BLaER1 (cell line): ENCODE data around the gene WNT9A.
A peak's percentile ranks its signal among the peaks of the same experiment; 100 is the strongest.

Experiments used
- H3K27ac ChIP-seq: shearing (Covaris generic); formaldehyde crosslinking; 2 replicates; pipeline ENCODE4 v1.8.1; 2022
- H3K27me3 ChIP-seq: shearing (Covaris generic); formaldehyde crosslinking; 2 replicates; pipeline ENCODE4 v1.8.1; 2022
- H3K36me3 ChIP-seq: shearing (Covaris generic); formaldehyde crosslinking; 2 replicates; pipeline ENCODE4 v1.8.1; 2022
- H3K4me1 ChIP-seq: shearing (Covaris generic); formaldehyde crosslinking; 2 replicates; pipeline ENCODE4 v1.8.1; 2022
- H3K4me2 ChIP-seq: shearing (Covaris generic); formaldehyde crosslinking; 2 replicates; pipeline ENCODE4 v1.8.1; 2022
- H3K4me3 ChIP-seq: shearing (Covaris generic); formaldehyde crosslinking; 2 replicates; pipeline ENCODE4 v1.8.1; 2022
- H3K9ac ChIP-seq: shearing (Covaris generic); formaldehyde crosslinking; 2 replicates; pipeline ENCODE4 v1.8.1; 2022
- H3K9me3 ChIP-seq: shearing (Covaris generic); formaldehyde crosslinking; 2 replicates; pipeline ENCODE4 v1.8.1; 2022
- H4K20me1 ChIP-seq: shearing (Covaris generic); formaldehyde crosslinking; 2 replicates; pipeline ENCODE4 v1.8.1; 2022
- Cebpa-rat ChIP-seq: shearing (Covaris generic); IDR thresholded peaks from 2 replicates; pipeline ENCODE4 v1.8.1; 2022

WNT9A gene

DNA sequence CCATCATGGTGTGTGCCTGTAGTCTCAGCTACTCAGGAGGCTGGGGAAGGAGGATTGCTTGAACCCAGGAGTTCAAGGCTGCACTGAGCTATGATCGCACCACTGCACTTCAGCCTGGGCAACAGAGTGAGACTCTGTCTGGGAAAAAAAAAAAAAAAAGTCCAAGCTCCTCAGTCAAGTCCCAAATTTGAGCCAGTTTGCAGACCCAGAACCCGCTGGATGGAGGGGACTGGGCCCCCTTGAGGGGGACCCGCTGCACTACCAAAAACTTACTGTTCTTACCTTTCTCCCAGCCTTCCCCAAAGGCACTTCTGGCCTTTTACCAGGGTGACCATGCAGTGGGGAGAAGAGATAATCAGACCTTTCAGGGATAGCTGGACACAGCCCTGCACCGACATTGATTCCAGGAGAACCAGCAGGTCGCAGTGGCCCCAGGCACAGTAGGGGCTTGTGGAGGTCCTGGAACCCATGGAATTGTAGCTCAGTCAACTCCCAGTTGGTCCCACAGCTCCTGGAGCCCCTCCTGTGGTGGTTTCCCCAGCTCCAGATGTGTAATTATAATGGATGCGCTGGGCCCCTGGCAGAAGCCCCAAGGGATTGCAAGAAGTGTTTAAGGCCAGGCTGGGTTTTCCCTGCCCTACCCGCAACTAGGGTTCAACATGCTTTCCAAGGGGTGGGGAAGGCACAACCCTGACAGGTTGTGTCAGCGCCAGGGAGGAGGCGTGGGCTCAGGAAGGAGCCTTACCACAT lies 4.1 kb upstream of the WNT9A start:
- no peak for TF ChIP-seq Cebpa-rat
- no peaks in the 10 kb centered on the region for H3K36me3 ChIP-seq
- peaks cover 26% of the 10 kb centered on the region for H4K20me1 ChIP-seq
- H3K4me2 ChIP-seq, result peak overlapping the region; percentile 76
- no peak overlapping the region for H3K9ac ChIP-seq
- peaks cover 12% of the 10 kb centered on the region for H3K9me3 ChIP-seq
- H3K4me3 ChIP-seq, result no peak overlapping the region
- peaks cover 36% of the 10 kb centered on the region for H3K4me1 ChIP-seq
- no peak overlapping the region for H3K27ac ChIP-seq
- peaks cover 28% of the 10 kb centered on the region for H3K27me3 ChIP-seq

DNA sequence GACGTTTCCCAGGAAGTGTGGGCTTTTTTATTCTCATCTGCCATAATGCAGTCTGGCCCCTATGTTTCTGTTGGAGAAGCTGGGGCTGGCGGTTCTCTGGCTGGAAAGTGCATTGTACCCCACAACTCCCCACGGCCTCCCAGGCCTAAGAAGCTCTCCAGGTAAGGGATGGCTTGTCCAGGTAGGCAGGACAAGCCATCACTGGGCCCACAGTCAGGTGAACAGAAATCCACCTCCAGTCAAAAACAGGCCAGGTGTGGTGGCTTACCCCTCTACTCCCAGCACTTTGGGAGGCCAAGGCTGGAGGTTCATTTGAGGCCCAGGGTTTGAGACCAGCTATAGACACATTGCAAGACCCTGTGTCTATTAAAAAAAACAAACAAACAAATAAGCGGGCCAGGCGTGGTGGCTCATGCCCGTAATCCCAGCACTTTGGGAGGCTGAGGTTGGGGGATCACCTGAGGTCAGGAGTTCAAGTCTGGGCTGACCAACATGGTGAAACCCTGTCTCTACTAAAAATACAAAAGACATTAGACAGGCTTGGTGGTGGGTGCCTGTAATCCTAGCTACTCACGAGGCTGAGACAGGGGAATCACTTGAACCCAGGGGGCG lies 3.1 kb upstream of the WNT9A start:
- peaks cover 32% of the 10 kb centered on the region for H3K27me3 ChIP-seq
- H3K4me3 ChIP-seq, result no peak overlapping the region
- peaks cover 11% of the 10 kb centered on the region for H3K9me3 ChIP-seq
- H4K20me1 ChIP-seq, result peaks cover 27% of the 10 kb centered on the region
- H3K9ac ChIP-seq, result no peak overlapping the region
- no peak overlapping the region for H3K27ac ChIP-seq
- H3K36me3 ChIP-seq, result no peaks in the 10 kb centered on the region
- no peak overlapping the region for H3K4me2 ChIP-seq
- no peak for TF ChIP-seq Cebpa-rat
- peaks cover 45% of the 10 kb centered on the region for H3K4me1 ChIP-seq

DNA sequence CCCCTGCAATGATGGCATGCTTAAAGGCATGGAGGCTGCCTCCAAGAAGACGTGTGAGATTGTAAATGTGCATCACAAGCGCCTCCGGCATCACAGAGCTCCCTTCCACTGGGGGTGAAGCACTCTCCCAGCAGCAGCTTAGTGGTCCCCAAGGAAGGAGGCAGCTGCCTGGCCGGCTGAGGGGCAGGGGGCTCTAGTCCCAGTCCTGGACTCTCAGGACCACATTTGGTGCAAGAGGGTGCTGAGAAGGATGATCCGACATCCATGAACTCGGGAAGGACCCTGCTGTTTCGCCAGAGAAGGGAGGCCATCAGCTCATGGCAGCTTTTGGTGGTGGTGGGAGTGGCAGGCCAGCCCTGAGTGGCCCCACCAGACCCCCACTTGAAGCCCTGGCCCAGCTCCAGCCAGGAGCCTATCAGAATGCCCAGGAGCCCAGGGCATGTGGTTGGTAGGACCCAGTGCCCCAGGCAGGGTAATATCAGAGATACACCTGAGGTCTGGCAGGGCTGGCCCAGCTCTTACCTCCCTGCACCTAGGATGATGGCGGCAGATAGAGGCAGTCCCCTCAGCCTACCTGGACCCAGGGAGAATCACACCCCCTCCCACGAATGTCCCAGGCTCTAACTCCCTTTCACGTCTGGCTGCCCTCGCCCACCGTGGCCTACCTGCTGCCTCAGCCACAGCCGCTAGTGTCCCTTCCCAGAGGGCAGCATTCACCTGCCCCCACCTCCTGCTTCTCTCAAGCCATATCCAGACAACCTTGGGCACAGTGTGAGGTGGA lies 2.4 kb upstream of the WNT9A start:
- no peak for TF ChIP-seq Cebpa-rat
- peaks cover 27% of the 10 kb centered on the region for H4K20me1 ChIP-seq
- no peak overlapping the region for H3K9ac ChIP-seq
- H3K4me3 ChIP-seq, result no peak overlapping the region
- no peak overlapping the region for H3K27ac ChIP-seq
- no peak overlapping the region for H3K4me2 ChIP-seq
- H3K4me1 ChIP-seq, result peaks cover 52% of the 10 kb centered on the region
- H3K9me3 ChIP-seq, result 0 out of 2 replicates have a peak, but pooled peaks cover 5% of the 10 kb centered on the region
- no peaks in the 10 kb centered on the region for H3K36me3 ChIP-seq
- H3K27me3 ChIP-seq, result peaks cover 32% of the 10 kb centered on the region

DNA sequence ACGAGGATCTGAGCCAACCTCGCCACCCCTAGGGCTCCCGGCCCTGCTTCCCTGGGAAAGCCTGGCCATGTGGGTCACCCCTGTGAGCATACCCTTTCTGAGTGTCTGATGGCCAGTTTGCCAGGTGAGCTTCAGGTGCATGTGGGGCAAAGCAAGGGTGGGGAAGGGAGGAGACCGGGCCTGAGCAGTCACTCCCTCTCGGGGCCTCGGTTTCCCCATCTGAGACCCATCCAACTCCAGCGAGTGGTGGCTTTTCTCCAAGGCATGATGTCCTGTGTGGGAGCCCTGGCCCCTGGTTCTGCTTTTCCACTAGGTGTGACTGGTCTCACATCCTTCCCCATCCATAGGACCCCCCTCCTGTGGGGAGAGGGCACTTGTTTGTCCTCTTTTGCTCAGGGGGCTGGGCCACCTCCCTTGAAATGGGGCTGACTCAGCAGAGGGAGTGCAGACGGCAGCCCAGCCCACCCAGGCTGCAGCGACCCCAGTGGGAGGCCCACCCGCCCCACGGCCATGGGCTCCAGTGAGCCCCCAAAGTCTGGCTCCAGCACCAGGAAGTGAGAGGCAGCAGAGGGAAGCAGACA lies 1.7 kb upstream of the WNT9A start:
- Histone ChIP-seq H3K9ac (no peak overlapping the region), H3K27me3 (peaks cover 32% of the 10 kb centered on the region), H3K4me3 (no peak overlapping the region), H3K36me3 (no peaks in the 10 kb centered on the region), H3K4me1 (peaks cover 59% of the 10 kb centered on the region), H3K27ac (no peak overlapping the region), H3K9me3 (0 out of 2 replicates have a peak, but pooled peaks cover 1% of the 10 kb centered on the region), H3K4me2 (no peak overlapping the region), H4K20me1 (peaks cover 27% of the 10 kb centered on the region)
- no peak for TF ChIP-seq Cebpa-rat

DNA sequence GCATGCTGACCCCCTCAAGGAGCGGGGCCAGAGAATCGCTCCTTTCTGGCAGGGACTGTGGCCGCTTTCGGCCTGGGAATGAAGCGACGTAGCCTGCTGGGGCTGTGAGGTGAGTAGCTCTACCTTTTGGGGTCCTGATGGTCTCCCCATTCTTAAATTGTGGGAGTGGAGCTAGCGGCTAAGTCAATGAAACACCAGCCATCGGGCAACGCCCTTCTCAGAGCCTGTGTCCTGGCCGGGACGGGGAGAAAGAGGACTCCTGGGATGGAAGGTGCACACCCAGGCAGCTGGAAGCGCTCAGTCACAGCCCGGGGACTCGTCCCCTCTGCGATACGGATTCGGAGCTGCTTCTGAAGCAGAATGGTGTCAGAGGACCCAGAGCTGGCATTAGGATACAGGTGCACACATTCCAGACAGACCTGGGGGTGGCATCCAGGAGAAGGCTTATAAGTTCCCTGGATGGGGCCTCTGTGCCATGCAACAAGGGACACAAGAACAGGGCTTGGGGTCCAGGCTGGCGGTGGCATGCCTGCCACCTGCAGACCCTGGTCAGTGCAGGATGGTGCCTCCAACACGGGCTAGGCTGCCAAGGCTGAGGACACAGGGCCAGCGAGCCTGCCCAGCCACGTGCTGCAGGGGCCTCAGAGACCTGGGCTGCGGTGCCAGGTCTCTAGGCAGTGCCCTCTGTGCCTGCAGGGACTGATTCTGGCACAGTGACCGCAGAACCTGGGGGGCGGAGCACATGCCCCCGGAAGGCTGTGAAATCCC lies 945 bp upstream of the WNT9A start:
- no peaks in the 10 kb centered on the region for H3K9me3 ChIP-seq

DNA sequence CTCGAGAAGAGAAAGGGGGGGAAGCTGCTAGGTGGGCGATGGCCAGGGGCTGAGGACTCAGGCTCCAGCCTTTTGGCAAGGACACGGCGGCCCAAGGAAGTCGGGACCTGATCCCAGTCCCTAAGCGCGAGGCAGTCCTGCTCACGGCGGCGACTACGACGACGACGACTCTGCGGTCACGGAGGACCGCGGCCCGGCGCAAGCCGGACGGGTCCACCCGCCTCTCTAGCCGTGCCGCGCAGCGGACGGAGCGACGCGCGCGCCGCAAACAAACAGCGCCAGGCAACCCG lies 401 bp downstream of the WNT9A start:
- Histone ChIP-seq H3K27ac (no peak overlapping the region), H3K27me3 (peaks cover 32% of the 10 kb centered on the region), H3K36me3 (no peaks in the 10 kb centered on the region), H3K4me1 (peaks cover 47% of the 10 kb centered on the region), H4K20me1 (peaks cover 33% of the 10 kb centered on the region), H3K9me3 (no peaks in the 10 kb centered on the region), H3K9ac (peak overlapping the region; percentile 12; the same call in 1 of the 2 replicates), H3K4me2 (peak overlapping the region; percentile 100), H3K4me3 (peak overlapping the region; percentile 71)
- TF ChIP-seq Cebpa-rat, result no peak

More for the DNA sequence above, 945 bp upstream of the WNT9A start:
- Histone ChIP-seq H3K4me2 (peak overlapping the region; percentile 100), H3K27ac (no peak overlapping the region), H4K20me1 (peaks cover 27% of the 10 kb centered on the region), H3K36me3 (no peaks in the 10 kb centered on the region), H3K4me1 (peaks cover 52% of the 10 kb centered on the region), H3K4me3 (peak overlapping the region; percentile 71), H3K27me3 (peaks cover 32% of the 10 kb centered on the region), H3K9ac (peak overlapping the region; percentile 63; the same call in 1 of the 2 replicates)
- TF ChIP-seq Cebpa-rat, result no peak

DNA sequence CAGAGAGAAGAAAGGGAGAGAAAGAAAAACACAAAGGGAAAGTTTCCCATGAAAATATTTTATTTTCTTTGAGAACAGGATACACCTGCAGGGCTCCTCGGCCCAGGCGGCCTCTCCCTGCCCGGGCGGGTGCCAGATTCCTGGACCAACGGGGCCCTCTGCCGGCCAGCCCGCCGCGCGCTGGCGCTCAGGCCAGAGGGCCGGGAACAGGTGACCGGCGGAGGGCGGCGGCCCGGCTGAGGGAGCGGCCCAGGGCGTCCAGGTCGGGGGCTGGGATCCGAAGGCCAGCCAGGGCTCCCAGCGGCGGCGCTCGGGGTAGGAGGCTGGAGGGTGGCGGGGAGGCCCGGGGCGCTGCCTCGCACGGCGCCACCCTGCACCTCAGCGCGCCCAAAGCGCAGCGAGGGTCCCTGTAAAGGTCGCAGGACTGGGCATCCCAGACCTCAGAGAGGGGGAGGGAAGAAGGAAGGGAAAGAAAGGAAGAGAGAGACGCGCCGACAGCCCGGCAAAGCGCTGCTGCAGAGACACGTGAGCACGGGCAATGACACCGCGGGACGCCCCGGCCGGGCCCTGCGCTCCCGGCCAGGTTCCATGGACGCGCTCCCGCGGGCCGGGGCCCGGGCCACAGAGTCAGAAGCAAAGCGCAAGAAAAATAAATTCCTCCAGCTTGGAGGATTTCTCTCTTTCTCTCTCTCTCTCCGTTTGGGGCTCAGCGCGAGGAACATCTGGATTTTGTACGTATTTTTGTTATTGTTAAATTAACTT lies 927 bp downstream of the WNT9A start:
- Histone ChIP-seq H3K36me3 (no peaks in the 10 kb centered on the region), H3K9ac (peak overlapping the region; percentile 12; the same call in 1 of the 2 replicates), H3K9me3 (no peaks in the 10 kb centered on the region), H3K27ac (peak overlapping the region; percentile 47), H3K4me1 (peaks cover 47% of the 10 kb centered on the region), H4K20me1 (peaks cover 33% of the 10 kb centered on the region), H3K27me3 (peaks cover 32% of the 10 kb centered on the region), H3K4me3 (peak overlapping the region; percentile 71), H3K4me2 (peak overlapping the region; percentile 100)
- no peak for TF ChIP-seq Cebpa-rat

DNA sequence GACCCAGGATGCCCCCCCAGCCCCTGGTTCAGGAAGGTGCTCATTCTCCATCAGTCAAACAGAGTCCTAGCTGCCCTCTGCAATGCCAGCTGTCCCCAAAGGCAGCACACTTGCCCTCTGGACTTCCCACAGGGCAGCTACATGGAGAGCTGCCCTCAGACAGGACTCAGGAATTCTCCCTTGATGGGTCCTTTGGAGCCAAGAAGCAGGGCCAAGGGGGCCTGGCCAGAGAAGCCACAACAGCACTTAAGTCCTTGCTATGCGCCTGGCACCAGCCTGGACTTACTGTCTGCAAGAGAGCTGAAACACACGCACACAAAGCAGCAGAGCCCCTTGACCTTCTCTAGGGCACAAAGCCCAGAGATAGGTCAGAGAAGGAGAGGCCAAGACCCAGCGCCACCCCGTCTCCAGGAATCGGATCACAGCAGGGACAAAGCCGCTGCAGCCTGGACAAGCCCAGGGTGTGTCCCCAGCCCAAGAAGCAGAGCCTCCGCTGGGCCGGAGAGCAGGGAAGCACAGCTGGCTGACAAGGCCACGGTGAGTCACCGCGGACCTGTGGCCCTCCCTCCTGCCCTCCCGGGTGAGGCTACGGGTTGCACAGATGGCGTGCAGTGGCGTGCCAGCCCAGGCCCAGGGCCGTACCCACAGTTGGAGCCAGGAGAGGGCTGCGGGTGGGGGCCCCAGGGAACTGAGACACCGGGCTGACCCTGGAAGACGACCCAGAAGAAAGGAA lies 1.7 kb downstream of the WNT9A start:
- Histone ChIP-seq H3K27me3 (peaks cover 32% of the 10 kb centered on the region), H3K4me2 (peak overlapping the region; percentile 100), H3K9ac (peak overlapping the region; percentile 12; the same call in 1 of the 2 replicates), H3K36me3 (no peaks in the 10 kb centered on the region), H3K9me3 (no peaks in the 10 kb centered on the region), H3K27ac (peak overlapping the region; percentile 47), H4K20me1 (peaks cover 38% of the 10 kb centered on the region), H3K4me1 (peaks cover 53% of the 10 kb centered on the region), H3K4me3 (peak overlapping the region; percentile 71)
- no peak for TF ChIP-seq Cebpa-rat
